ENCODE measurements around the gene AUTS2.

AUTS2 gene

GRCh38 chr7:70082099-70082611 is 483.9 kb downstream of the AUTS2 start:
- H3K27me3 ChIP-seq (ENCODE audit: insufficient read depth, poor library complexity, severe bottlenecking), result no peaks in the 10 kb centered on the region
- no peak overlapping the region for H3K4me3 ChIP-seq (replicated peaks; ENCODE audit: insufficient read depth, low read length)
- TF ChIP-seq SPI1 (IDR thresholded peaks at IDR 0.05; ENCODE audit: borderline replicate concordance, low read depth), result no peak
- no peak for TF ChIP-seq POLR2AphosphoS5 (IDR thresholded peaks at IDR 0.05; ENCODE audit: low read depth)
- TF ChIP-seq, protein P1, sequence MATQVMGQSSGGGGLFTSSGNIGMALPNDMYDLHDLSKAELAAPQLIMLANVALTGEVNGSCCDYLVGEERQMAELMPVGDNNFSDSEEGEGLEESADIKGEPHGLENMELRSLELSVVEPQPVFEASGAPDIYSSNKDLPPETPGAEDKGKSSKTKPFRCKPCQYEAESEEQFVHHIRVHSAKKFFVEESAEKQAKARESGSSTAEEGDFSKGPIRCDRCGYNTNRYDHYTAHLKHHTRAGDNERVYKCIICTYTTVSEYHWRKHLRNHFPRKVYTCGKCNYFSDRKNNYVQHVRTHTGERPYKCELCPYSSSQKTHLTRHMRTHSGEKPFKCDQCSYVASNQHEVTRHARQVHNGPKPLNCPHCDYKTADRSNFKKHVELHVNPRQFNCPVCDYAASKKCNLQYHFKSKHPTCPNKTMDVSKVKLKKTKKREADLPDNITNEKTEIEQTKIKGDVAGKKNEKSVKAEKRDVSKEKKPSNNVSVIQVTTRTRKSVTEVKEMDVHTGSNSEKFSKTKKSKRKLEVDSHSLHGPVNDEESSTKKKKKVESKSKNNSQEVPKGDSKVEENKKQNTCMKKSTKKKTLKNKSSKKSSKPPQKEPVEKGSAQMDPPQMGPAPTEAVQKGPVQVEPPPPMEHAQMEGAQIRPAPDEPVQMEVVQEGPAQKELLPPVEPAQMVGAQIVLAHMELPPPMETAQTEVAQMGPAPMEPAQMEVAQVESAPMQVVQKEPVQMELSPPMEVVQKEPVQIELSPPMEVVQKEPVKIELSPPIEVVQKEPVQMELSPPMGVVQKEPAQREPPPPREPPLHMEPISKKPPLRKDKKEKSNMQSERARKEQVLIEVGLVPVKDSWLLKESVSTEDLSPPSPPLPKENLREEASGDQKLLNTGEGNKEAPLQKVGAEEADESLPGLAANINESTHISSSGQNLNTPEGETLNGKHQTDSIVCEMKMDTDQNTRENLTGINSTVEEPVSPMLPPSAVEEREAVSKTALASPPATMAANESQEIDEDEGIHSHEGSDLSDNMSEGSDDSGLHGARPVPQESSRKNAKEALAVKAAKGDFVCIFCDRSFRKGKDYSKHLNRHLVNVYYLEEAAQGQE (IDR thresholded peaks at IDR 0.05; ENCODE audit: insufficient replicate concordance, low read depth), result no peak
- H3K27ac ChIP-seq (replicated peaks), result no peak overlapping the region
- DNase-seq (ENCODE audit: low read depth in 1 of 2, low spot score in 1 of 2), result no peak

- no peaks in the 10 kb centered on the region for H3K27me3 ChIP-seq (ENCODE audit: insufficient read depth, poor library complexity, severe bottlenecking)
- no peak overlapping the region for H3K27ac ChIP-seq (replicated peaks)
- H3K4me3 ChIP-seq (replicated peaks; ENCODE audit: insufficient read depth, low read length), result no peak overlapping the region
- DNase-seq (ENCODE audit: low read depth in 1 of 2, low spot score in 1 of 2), result no peak
- TF ChIP-seq SPI1 (IDR thresholded peaks at IDR 0.05; ENCODE audit: borderline replicate concordance, low read depth) (no peak), CTCF (IDR thresholded peaks at IDR 0.05; ENCODE audit: insufficient read depth, low read length) (no peak), POLR2AphosphoS5 (IDR thresholded peaks at IDR 0.05; ENCODE audit: low read depth) (no peak), GABPA (IDR thresholded peaks at IDR 0.05; ENCODE audit: low read depth) (no peak)
- TF ChIP-seq, protein P1 (IDR thresholded peaks at IDR 0.05; ENCODE audit: insufficient replicate concordance, low read depth), result no peak
Observed at GRCh38 chr7:70091362-70091761, 493.1 kb downstream of the AUTS2 start.

GRCh38 chr7:70092314-70093204 is 494.3 kb downstream of the AUTS2 start:
- Histone ChIP-seq H3K4me3 (replicated peaks; ENCODE audit: insufficient read depth, low read length) (no peak overlapping the region), H3K27ac (replicated peaks) (no peak overlapping the region), H3K27me3 (ENCODE audit: insufficient read depth, poor library complexity, severe bottlenecking) (no peaks in the 10 kb centered on the region)
- TF ChIP-seq, protein P1 (IDR thresholded peaks at IDR 0.05; ENCODE audit: insufficient replicate concordance, low read depth), result no peak
- TF ChIP-seq POLR2AphosphoS5 (IDR thresholded peaks at IDR 0.05; ENCODE audit: low read depth), result no peak
- no peak for TF ChIP-seq SPI1 (IDR thresholded peaks at IDR 0.05; ENCODE audit: borderline replicate concordance, low read depth)
- no peak for TF ChIP-seq CTCF (IDR thresholded peaks at IDR 0.05; ENCODE audit: insufficient read depth, low read length)
- no peak for TF ChIP-seq GABPA (IDR thresholded peaks at IDR 0.05; ENCODE audit: low read depth)
- DNase-seq (ENCODE audit: low read depth in 1 of 2, low spot score in 1 of 2), result no peak

Measured in HL-60 (cell line).